Measurements from ENCODE around the gene ANXA5.
"Not testable (repeated sequence)": the region's sequence is repeated elsewhere in the genome, so short reads cannot be mapped to it uniquely, and the experiment has no call there.

ANXA5 gene

DNA sequence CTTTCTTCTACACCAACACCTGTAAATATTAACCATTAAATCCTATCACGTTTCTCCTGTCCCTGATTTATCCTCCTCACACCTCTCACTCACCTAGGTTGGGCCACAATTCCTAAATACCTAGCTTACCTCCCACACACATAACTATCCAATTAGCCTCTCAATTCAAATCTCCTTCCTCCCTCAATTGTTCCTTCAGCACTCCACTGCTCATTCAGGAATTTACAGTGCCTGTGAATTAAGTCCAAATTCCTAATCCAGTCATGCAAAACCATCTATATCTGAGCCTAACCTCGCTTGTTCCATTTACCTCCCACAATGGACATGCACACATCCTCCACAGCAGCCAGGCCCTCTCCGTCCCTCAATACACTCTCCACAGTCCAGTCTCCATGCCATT, 17.5 kb downstream of the ANXA5 start:
- DNase-seq (ENCODE audit: low read depth in 2 of 2): no peak

DNA sequence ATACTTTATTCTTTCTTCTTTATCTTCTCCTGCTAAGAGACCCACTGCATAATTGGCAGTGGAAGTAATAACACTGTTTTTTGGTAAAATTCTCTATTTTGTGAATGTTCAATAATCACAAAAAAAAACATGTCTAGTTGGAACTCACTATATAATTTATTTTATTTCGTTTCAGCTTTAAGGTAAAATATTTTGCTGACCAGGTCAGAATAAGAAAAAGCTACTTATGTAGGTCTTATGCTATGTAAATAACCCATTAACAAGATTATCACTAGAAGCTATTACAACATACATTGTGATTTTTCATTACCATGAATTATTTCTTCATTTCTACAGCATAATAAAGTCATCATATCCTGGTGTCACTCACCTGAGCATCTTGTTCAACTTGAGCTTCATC, 19.3 kb downstream of the ANXA5 start:
- DNase-seq (ENCODE audit: low read depth in 2 of 2): no peak

DNA sequence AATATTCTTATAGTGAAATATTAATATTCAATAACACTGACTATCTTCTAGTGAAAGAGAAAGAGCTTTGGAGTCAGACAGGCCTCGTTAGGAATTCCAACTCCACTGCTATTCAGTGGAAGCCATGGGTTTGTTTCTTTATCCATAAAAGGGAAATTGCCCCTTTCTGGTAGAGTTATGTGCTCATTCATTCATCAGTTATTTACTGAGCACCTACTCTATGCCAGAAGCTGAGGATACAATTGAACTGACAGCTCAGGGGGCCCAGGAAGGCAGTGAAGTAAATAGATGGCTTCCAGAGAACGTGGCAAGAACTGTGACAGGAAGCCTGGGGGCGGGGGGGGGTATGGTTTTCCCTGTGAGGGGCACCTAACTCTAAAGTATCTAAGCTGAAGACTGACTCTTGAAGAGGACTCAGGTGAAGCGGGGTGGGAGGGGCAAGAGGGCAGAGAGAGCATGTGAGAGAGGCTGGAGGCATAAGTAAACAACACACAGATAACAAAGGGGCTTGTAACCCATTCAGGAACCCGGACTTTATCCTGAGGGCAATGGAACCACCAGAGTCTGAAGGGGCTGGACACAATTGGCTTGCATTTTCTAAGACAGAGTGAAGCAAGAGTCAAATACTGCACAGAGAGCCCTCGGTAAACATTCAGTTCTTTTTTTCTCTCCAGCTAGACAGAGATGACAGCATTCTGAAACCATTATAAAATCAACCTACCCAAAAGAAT, 20.3 kb downstream of the ANXA5 start:
- DNase-seq (ENCODE audit: low read depth in 2 of 2): no peak

DNA sequence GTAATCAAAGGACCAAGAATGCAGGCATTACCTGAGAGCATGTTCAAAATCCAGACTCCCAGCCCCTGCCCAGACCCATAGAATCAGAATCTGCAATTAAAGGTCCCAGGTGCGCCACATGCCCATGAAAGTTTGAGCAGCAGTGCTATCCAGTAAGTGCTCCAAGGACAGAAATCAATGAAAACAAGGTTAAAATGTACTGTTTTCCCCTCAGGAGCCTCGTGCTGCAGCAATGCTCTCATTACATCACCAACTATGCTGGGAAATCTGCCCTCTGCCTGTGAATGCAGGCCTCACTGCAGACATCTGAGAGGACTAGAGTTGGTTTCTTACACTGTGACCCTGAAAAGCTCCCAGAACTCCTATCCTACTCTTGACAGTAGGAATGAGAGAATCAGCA, 21.1 kb downstream of the ANXA5 start:
- DNase-seq (ENCODE audit: low read depth in 2 of 2): no peak

DNA sequence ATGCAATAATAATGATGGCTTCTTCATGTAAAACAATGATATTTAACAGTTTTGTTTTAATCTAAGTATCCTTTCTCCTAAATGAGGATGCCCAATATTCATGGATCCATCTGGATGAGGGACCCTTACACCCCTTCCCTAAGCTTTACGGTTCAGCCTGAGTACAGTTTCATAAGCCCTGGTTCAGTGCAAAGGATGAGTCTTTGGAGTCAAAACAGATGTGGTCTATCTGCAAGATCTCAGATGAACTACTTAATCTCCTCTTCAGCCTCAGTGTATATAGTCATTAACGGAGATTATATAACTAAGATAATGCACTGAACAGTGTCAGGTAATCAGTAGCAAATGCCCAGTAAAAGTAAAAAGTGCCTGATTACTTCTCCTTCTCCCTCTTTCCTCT, 22.1 kb downstream of the ANXA5 start:
- DNase-seq (ENCODE audit: low read depth in 2 of 2): no peak

DNA sequence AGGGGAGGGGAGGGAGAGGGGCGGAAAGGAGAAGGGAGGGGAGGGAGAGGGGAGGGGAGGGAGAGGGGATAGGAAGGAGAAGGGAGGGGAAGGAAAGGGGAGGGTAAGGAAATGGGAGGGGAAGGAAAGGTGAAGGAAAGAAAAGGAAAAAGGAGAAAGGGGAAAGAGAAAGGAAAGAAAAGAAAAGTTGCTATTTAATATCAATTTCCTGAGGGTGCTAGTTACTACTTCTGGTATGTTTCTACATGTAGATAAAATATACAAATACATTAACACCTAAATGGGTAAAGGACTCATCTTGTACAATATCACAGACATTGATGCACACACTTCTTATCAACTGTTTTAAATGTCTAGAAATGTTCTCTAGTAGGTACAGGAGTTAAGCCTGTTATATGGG, 22.6 kb downstream of the ANXA5 start:
- DNase-seq (ENCODE audit: low read depth in 2 of 2): no peak

DNA sequence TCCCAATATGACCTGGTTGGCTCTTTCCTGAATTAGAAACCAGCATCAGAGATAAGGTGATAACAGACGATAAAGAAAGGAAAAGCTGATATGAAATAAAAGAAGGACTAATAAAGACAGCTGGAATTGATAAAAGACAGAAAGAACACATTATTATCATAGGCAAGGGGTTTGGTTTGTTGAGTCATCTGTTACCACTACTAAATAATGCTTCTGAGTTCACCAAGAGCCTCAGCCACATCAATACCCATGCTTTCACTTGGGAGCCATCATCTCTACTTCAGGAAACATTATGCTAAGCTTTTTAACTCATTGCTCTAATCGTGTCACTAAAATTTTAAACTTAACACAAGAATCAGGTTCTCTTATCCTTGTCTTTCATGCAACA, 27.6 kb downstream of the ANXA5 start:
- peak; percentile 49 to 51 for DNase-seq (ENCODE audit: low read depth in 2 of 2)

DNA sequence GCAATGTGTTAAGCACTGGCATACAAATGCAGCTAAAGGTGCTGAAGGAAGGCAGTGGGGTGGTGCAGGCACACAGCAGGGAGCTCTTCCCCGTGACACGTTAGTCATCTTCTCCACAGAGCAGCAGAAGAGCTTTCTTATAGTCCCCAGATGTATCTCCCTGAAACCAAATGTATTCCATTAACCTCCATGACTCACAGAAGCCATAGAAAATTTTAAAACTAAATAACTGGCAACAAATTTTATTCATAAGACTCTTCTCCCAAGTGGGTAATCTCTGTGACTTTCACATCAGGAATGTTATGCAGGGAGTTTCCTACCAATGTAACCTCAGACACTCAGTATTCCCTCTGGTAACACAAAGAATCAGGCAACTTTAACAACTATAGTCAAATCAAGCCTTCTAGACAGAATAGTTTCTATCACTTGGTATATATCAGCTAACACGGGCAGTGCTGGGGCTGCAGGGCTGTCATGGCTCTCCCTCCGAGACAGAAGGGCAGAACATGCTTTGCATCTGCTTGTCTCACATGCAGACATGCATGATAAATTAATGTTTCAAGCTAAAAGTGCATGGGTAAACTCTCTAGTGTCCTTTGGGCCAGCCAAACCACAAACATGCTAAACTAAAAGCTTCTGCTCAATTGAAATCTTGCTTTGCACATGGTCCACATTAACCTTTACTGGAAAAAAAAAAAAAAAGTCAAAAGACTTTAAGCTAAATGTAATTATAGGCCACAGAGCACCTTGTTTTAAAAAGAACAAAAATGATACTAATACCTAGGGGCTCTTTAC, 28.2 kb downstream of the ANXA5 start:
- DNase-seq (ENCODE audit: low read depth in 2 of 2): peak; percentile 95

DNA sequence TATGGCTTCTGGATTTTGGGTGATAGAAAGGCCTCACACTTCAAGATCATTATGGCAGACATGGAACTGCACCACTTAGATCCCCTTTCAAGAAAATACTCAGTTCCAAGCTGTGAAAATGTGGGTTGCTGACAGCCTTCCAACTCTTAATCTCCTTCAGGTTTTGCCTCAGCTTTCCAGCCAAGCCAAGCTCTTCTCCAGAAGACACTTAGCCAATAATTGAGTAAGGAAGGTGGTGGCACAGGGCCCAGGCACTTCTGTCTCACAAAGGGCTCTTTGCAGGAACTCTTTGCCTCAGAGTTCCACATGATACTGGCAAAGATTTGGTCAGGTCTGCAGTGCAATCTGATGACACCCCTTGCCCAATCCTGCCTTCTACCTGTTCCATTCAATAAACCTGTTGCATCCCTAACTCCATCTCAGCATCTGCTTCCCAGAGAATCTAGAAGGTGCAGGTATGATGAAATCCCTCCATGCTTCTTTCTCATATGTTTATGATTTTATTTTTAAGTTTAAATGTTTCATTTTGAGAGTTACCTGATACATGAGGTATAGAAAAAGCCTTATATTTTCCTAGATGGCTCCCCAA, 30.6 kb downstream of the ANXA5 start:
- DNase-seq (ENCODE audit: low read depth in 2 of 2): no peak

DNA sequence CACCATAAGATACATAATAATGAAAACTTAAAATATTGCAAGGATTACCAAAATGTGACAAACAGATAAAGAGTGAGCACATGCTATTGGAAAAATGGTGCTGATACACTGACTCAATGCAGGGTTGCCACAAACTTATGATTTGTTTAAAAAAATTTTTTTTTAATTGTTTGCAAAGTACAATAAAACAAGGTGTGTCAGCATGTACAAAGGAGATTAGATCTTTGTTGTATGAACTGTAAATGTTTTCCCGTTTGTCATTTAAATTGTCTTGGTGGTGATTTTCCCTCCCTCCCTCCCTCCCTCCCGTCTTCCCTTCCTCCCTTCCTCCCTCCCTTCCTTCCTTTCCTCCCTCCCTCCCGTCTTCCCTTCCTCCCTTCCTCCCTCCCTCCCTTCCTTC, 31.4 kb downstream of the ANXA5 start:
- no peak for DNase-seq (ENCODE audit: low read depth in 2 of 2)

DNA sequence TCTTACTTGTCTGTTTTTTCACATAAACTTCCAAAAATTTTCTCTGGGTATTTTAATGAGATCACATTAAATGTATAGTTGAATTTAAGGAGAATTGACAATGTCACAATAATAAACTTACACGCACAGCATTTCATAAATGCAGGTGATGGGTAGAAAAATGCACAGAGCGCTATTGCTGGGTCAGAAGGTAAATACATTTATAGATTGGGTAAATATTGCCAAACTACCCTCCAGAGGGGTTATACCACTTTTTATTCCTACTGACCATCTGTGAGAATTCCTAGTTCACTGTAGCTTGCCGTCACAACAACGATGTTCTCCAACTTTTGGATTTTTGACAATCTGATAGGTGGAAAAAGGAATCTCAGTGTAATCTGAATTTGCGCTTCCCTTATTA, 34.6 kb downstream of the ANXA5 start:
- DNase-seq (ENCODE audit: low read depth in 2 of 2): no peak

DNA sequence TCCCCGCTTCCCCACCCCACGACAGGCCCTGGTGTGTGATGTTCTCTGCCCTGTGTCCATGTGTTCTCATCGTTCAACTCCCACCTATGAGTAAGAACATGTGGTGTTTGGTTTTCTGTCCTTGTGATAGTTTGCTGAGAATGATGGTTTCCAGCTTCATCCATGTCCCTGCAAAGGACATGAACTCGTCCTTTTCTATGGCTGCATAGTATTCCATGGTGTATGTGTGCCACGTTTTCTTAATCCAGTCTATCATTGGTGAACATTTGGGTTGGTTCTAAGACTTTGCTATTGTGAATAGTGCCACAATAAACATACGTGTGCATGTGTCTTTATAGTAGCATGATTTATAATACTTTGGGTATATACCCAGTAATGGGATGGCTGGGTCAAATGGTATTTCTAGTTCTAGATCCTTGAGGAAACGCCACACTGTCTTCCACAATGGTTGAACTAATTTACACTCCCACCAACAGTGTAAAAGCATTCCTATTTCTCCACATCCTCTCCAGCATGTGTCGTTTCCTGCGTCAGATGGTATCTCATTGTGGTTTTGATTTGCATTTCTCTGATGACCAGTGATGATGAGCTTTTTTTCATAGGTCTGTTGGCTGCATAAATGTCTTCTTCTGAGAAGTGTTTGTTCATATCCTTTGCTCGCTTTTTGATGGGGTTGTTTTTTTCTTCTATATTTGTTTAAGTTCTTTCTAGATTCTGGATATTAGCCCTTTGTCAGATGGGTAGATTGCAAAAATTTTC, 36.4 kb downstream of the ANXA5 start:
- not testable (repeated sequence) for DNase-seq (ENCODE audit: low read depth in 2 of 2)

DNA sequence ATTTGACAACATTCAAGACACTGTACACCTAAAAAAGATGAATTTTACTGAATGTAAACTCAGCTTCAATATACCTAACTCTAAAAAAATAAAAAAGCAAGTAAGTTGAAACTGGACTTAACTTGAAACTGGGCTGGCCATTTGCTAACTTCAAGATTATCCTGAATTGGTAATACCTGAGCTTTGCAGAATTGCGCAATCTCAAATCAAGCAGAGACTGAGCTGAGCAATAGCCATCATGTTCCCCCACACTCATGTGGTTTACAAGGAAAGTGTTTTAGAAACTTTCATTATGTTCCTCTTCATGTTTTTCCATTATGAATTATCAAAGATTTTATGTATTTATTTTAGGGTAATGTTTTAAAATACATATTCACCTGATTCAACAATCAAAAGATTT, 38.7 kb downstream of the ANXA5 start:
- no peak for DNase-seq (ENCODE audit: low read depth in 2 of 2)

DNA sequence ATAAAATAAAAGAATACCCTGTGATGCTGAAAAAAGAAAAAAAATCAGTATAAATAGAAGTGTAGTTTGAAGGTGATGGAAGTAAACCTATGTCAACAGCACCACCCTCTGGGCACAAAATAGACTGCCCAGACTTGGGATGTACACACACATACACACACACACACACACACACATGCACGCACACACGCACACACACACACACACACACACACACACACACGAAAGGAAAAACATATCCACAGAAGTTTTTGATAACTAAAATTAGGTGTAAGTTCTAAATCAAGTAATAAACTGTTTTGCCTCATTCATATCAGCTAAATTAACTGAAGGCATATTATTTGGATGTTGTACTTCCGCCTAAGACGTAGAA, 40.5 kb downstream of the ANXA5 start:
- DNase-seq (ENCODE audit: low read depth in 2 of 2): peak; percentile 39 to 54

DNA sequence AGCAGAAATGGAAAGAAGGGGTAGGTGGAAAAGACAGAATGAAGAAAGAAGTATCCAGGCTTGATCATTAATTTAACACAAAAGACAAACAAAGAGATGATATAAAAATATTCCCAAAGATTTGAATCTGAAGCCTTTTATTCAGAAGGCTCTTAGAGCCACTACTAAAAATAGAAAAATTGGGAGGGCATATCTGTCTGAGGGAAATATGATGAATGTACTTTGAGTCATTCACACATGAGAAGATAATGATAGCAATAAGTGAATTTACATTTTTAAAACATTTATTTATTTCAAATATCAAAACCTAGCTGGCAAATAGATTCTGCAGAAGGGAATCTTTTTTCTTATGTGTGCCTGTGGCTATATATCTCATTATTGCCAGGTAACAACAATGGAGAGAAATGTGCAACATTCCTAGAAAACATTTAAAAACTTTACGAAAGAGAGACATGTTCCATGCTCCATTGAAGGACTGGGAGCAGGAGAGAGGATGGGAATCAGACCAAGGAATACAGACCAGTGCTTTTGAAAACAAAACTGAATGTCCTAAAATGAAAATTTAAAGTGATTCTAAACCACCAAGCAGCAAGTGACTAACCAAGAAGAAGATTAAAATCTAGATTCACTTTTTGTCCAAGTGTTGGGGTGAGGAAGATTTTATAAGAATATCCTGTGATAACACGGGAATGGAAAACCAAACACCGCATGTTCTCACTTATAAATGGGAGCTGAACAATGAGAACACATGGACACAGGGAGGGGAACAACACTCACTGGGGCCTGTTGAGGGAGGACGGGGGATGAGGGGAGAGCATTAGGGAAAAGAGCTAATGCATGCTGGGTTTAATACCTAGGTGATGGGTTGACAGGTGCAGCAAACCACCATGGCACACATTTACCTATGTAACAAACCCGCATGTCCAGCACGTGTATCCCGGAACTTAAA, 41.2 kb downstream of the ANXA5 start:
- no peak for DNase-seq (ENCODE audit: low read depth in 2 of 2)

DNA sequence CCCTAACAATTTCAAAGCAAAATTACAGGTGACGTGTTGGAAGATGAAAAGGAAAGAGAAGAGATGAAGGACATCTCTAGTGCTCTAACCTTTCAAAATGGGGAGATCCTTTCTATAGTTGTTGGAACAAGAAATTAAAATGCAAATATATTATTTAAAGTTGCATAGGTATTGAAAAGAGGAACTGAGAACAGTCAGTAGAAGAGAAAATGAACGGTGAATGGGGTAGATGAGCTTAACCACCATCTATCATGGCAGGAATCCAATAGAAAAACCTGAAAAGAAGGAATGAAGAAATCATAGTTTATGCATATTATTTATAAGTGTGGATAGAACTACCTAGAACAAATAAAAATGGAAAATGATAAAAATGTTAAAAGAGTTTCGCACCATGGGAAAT, 42.0 kb downstream of the ANXA5 start:
- DNase-seq (ENCODE audit: low read depth in 2 of 2): no peak

DNA sequence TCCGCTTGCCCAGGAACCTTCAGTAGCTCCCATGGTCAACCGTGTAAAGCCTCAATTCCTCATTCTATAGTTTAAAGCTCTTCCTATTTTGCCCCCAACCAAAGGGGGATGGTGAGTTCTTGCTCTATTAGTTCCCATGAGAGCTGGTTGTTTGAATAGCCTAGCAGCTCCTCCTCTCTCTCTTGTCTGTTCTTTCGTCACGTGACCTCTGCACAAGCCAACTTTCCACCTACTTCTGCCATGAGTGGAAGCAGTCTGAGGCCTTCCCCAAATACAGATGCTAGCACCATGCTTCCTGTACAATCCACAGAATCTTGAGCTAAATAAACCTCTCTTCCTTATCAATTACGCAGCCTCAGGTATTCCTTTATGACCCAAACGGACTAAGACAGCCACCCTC, 42.8 kb downstream of the ANXA5 start:
- no peak for DNase-seq (ENCODE audit: low read depth in 2 of 2)

DNA sequence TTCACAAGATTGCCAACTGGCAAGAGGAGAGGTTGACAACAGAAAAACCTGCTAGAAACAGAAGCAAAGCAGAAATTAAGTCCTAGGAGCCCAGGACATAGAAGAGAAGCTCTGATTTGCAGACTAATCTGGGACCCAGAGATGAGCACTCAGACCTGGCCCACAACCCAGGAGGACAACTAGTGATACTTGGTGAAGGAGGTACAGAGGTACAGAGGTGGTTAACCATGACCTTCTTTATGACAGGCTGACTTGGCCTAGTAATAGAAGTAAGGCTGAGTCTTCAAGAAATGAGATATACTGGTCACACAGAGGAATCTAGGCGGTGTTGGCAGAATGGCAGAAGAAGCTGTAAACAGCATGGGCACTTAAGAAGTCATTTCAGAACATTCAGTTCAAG, 43.6 kb downstream of the ANXA5 start:
- no peak for DNase-seq (ENCODE audit: low read depth in 2 of 2)

DNA sequence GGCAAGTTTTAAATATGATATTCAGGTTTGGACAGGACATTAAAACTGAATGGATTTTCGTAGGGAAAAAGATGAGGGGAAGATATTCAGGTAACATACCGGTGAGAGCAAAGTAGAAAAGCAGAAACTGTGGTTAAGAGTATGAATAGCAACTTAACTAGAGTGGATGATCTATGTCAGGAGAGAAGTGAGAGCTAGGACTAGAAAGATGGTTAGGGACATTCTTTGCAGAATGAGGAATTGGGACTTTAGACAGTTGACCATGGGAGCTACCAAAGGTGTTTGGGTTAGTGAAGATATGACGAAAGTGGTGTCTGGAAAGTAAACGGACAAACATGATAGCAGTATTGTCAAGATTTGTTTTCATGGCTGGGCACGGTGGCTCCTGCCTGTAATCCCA, 45.2 kb downstream of the ANXA5 start:
- no peak for DNase-seq (ENCODE audit: low read depth in 2 of 2)

DNA sequence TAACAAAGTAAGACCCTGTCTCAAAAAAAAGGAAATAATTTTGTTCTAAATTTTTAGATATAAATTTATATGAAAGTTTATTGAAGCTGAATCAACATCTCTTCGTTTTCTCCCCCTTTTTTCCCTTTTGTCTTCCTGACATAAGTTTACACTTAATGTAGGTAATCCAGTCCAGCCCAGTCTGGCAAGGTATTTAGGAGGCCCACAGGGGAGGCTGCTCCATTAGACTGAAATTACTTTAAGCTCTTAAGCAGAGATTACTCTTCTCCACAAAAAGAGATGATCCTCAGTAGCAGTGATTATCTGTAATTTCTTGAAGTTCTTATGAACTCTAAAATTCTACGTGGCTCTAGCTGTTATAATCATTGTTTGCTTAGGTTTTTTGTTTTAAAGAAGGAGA, 46.0 kb downstream of the ANXA5 start:
- DNase-seq (ENCODE audit: low read depth in 2 of 2): no peak

DNA sequence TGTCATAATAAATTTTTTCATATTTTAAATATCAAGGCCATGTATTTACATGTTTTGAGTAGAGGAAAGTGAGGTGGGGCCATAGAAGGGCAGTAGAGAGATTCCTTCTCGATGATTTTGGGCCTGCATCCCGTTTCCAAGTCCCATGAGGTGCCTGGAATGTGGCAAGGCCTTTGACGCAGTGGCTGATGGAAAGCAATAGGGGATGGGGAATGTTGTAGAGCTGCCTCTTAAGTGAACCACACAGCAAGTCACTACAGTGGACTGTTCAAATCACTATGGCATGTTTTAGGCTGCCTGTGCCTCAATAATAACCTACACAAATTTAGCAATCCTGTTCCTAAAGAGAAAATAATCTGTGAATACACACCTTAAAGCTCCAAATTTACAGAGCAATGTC, 48.3 kb downstream of the ANXA5 start:
- DNase-seq (ENCODE audit: low read depth in 2 of 2): peak; percentile 21 to 30
